SK-N-SH (cell line): ENCODE measurements around the gene PAXX. TPM values are rescaled to one million over a fixed set of nuclear protein-coding genes. Genes with fewer than 3 reads are reported as not detected.

ENCODE experiments used
- CTCF ChIA-PET: fragments of 300-600, 350-600 bp; formaldehyde crosslinking; extraction: SDS; loops from one replicate; lab custom pipeline; 2021; lab: Yijun Ruan, JAX
- POLR2A ChIA-PET: fragments of 350-600 bp; sonication (Branson Sonifier 250); formaldehyde crosslinking; extraction: SDS; loops from one replicate; lab custom pipeline; 2020; ENCODE audit warnings: antibody characterized with exemption, inconsistent platforms; lab: Yijun Ruan, JAX
- DNase-seq: peaks from one replicate; pipeline ENCODE4 v3.0.0; 2012
- H2AFZ ChIP-seq: fragments of 200-600 bp; sonication (generic); 2 replicates; pipeline ENCODE4 v1.8.1; 2016; ENCODE audit warnings: antibody characterized with exemption, mild to moderate bottlenecking, low read depth
- H3F3A ChIP-seq: fragments of 200-600 bp; sonication (generic); replicated peaks from 2 replicates; pipeline ENCODE3; 2016; ENCODE audit warnings: antibody characterized with exemption, mild to moderate bottlenecking; ENCODE audit not compliant: insufficient read depth
- H3K27ac ChIP-seq, 2 experiments: fragments of 200-500 bp in 1 of 2; fragments of 200-600 bp in 1 of 2; sonication (Bioruptor generic) in 1 of 2; sonication (generic), shearing (Covaris generic) in 1 of 2; 2 replicates each; pipeline versions ENCODE4 v1.5.1 to v1.6.1; 2014 to 2016; ENCODE audit warnings: low read depth in 2 of 2, inconsistent platforms in 1 of 2, low read length in 1 of 2, mild to moderate bottlenecking in 1 of 2, mixed read lengths in 1 of 2
- H3K27me3 ChIP-seq: fragments of 200-600 bp; sonication (generic), shearing (Covaris generic); 2 replicates; pipeline ENCODE4 v1.6.1; 2016; ENCODE audit warnings: mixed run types; ENCODE audit not compliant: insufficient read depth
- H3K36me3 ChIP-seq, 2 experiments: fragments of 200-500 bp in 1 of 2; fragments of 200-600 bp in 1 of 2; sonication (Bioruptor generic) in 1 of 2; sonication (generic) in 1 of 2; replicated peaks in 1 of 2; 2 replicates each; pipeline versions ENCODE3 to v1.5.1; 2014 to 2016; ENCODE audit warnings: low read length in 1 of 2, mild to moderate bottlenecking in 1 of 2; ENCODE audit not compliant: insufficient read depth in 2 of 2, control insufficient read depth in 1 of 2
- H3K4me1 ChIP-seq, 2 experiments: fragments of 200-500 bp in 1 of 2; fragments of 200-600 bp in 1 of 2; sonication (Bioruptor generic) in 1 of 2; sonication (generic), shearing (Covaris generic) in 1 of 2; 2 replicates each; pipeline versions ENCODE4 v1.5.1 to v1.6.1; 2014 to 2016; ENCODE audit warnings: low read depth in 1 of 2, low read length in 1 of 2, mixed run types in 1 of 2; ENCODE audit not compliant: insufficient read depth in 2 of 2, control insufficient read depth in 1 of 2
- H3K4me2 ChIP-seq: fragments of 200-600 bp; sonication (generic), shearing (Covaris generic); 2 replicates; pipeline ENCODE4 v1.6.1; 2017; ENCODE audit warnings: mixed run types
- H3K4me3 ChIP-seq, 2 experiments: fragments of 200-500 bp in 1 of 2; fragments of 200-600 bp in 1 of 2; sonication (Bioruptor generic) in 1 of 2; sonication (generic), shearing (Covaris generic) in 1 of 2; 2 replicates each; pipeline versions ENCODE4 v1.5.1 to v1.8.1; 2014 to 2016; ENCODE audit warnings: low read depth in 2 of 2, inconsistent platforms in 1 of 2, low read length in 1 of 2, mild to moderate bottlenecking in 1 of 2, mixed read lengths in 1 of 2, moderate library complexity in 1 of 2
- H3K79me2 ChIP-seq: fragments of 200-600 bp; sonication (generic); 2 replicates; pipeline ENCODE4 v1.8.1; 2017; ENCODE audit warnings: mild to moderate bottlenecking; ENCODE audit not compliant: insufficient read depth
- H3K9ac ChIP-seq: fragments of 200-600 bp; sonication (generic); 2 replicates; pipeline ENCODE4 v1.6.1; 2017; ENCODE audit warnings: mixed run types
- H3K9me2 ChIP-seq: fragments of 200-600 bp; sonication (generic); 2 replicates; pipeline ENCODE4 v1.6.1; 2017; ENCODE audit warnings: mixed run types
- H3K9me3 ChIP-seq: fragments of 200-600 bp; sonication (generic); 2 replicates; pipeline ENCODE4 v1.6.1; 2017; ENCODE audit warnings: mixed run types, mild to moderate bottlenecking, moderate library complexity
- H4K20me1 ChIP-seq: fragments of 200-600 bp; sonication (generic); 2 replicates; pipeline ENCODE4 v1.6.1; 2017; ENCODE audit warnings: mild to moderate bottlenecking, mixed run types; ENCODE audit not compliant: insufficient read depth
- CHD2 ChIP-seq: fragments of 150-350 bp; IDR thresholded peaks from 2 replicates; pipeline ENCODE4 v1.6.1; 2018; ENCODE audit warnings: low read length; ENCODE audit not compliant: partially characterized antibody
- EP300 ChIP-seq, 2 experiments: IDR thresholded peaks; 2 replicates each; pipeline versions ENCODE4 v1.4.0 to v1.6.1; 2012; ENCODE audit warnings: borderline replicate concordance in 1 of 2, low read depth in 1 of 2, low read length in 1 of 2
- FOSL2 ChIP-seq: IDR thresholded peaks from 2 replicates; pipeline ENCODE4 v1.4.0; 2012; ENCODE audit warnings: low read depth, mild to moderate bottlenecking, moderate library complexity, borderline replicate concordance
- JUND ChIP-seq: IDR thresholded peaks from 2 replicates; pipeline ENCODE4 v1.4.0; 2012
- MEF2A ChIP-seq: IDR thresholded peaks from 2 replicates; pipeline ENCODE4 v1.4.0; 2012; ENCODE audit warnings: low read depth, borderline replicate concordance
- MXI1 ChIP-seq: IDR thresholded peaks from 2 replicates; pipeline ENCODE4 v1.6.1; 2012; ENCODE audit warnings: mild to moderate bottlenecking, low read depth, low read length, improper control_type of control experiment
- NFIC ChIP-seq: IDR thresholded peaks from 2 replicates; pipeline ENCODE4 v1.4.0; 2012; ENCODE audit warnings: borderline replicate concordance
- POLR2AphosphoS5 ChIP-seq: IDR thresholded peaks from 2 replicates; pipeline ENCODE4 v1.6.1; 2012; ENCODE audit warnings: low read depth, low read length
- RAD21 ChIP-seq: IDR thresholded peaks from 2 replicates; pipeline ENCODE4 v1.6.1; 2012; ENCODE audit warnings: mild to moderate bottlenecking, low read length
- RFX5 ChIP-seq: IDR thresholded peaks from 2 replicates; pipeline ENCODE4 v1.6.1; 2012; ENCODE audit warnings: mild to moderate bottlenecking, improper control_type of control experiment, low read length
- RXRA ChIP-seq: IDR thresholded peaks from 2 replicates; pipeline ENCODE4 v1.4.0; 2012; ENCODE audit warnings: low read depth, mild to moderate bottlenecking, borderline replicate concordance
- SIN3A ChIP-seq: IDR thresholded peaks from 2 replicates; pipeline ENCODE4 v1.6.1; 2012; ENCODE audit warnings: low read depth, mild to moderate bottlenecking, low read length, moderate library complexity, borderline replicate concordance
- SMC3 ChIP-seq: IDR thresholded peaks from 2 replicates; pipeline ENCODE4 v1.6.1; 2012; ENCODE audit warnings: low read depth, low read length, improper control_type of control experiment
- TAF1 ChIP-seq: IDR thresholded peaks from 2 replicates; pipeline ENCODE4 v1.6.1; 2012; ENCODE audit warnings: low read depth, mild to moderate bottlenecking, low read length, moderate library complexity, borderline replicate concordance
- TCF12 ChIP-seq: IDR thresholded peaks from 2 replicates; pipeline ENCODE4 v1.4.0; 2012
- WGBS: methylation state at CpG from one replicate; pipeline ENCODE4 v1.1.6; 2017; ENCODE audit warnings: low lambda C conversion rate; 5-methylcytosine and 5-hydroxymethylcytosine counted together
- polyA plus RNA-seq, 3 experiments: library from polyadenylated mRNA; depleted of rRNA; stranded (reverse); fragments of >200 nt; gene quantifications; 2 replicates each; pipeline ENCODE4 v1.2.3, GENCODE V29; 2012
- TF ChIP-seq, protein P1 (sequence below): IDR thresholded peaks from 2 replicates; pipeline ENCODE4 v1.4.0; 2012; ENCODE audit warnings: low read depth, borderline replicate concordance
- TF ChIP-seq, protein P2 (sequence below): IDR thresholded peaks from 2 replicates; pipeline ENCODE4 v1.4.0; 2012; ENCODE audit warnings: low read depth, borderline replicate concordance
- TF ChIP-seq, protein P3 (sequence below): fragments of 150-350 bp; IDR thresholded peaks from 2 replicates; pipeline ENCODE4 v1.6.1; 2016; ENCODE audit warnings: mild to moderate bottlenecking, low read depth, low read length
- TF ChIP-seq, protein P4 (sequence below): IDR thresholded peaks from 2 replicates; pipeline ENCODE4 v1.6.1; 2012; ENCODE audit warnings: mild to moderate bottlenecking, low read depth, low read length, moderate library complexity
- TF ChIP-seq, protein P5 (sequence below): fragments of 150-350 bp; IDR thresholded peaks from 2 replicates; pipeline ENCODE4 v1.6.1; 2017; ENCODE audit warnings: antibody characterized with exemption, low read length, low read depth, borderline replicate concordance

PAXX gene
- polyA plus RNA-seq, 1 of the 3 experiments (the other 2 are of a cell fraction): 52.9 TPM

DNA sequence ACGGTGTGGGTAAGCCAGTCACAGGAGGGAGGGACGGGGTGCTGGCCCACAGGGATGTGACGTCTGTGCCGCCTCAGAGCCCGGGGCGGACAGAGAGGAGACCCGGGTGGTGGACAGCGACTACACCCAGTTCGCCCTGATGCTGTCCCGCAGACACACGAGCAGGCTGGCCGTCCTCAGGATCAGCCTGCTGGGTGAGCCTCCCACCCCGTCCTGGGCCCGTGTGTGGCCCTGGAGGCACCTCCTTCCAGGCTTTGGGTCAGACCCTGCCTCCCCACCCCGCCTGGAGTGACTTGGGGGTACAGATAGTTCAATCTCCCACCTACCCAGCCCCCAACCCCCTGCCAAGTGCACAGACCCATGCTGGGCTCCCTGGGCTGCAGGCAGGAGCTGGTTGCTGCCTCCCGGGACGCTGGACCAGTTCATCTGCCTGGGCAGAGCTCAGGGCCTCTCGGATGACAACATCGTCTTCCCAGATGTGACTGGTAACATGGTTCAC lies 38.4 kb upstream of the PAXX start (continued):
- TF ChIP-seq, protein P1, sequence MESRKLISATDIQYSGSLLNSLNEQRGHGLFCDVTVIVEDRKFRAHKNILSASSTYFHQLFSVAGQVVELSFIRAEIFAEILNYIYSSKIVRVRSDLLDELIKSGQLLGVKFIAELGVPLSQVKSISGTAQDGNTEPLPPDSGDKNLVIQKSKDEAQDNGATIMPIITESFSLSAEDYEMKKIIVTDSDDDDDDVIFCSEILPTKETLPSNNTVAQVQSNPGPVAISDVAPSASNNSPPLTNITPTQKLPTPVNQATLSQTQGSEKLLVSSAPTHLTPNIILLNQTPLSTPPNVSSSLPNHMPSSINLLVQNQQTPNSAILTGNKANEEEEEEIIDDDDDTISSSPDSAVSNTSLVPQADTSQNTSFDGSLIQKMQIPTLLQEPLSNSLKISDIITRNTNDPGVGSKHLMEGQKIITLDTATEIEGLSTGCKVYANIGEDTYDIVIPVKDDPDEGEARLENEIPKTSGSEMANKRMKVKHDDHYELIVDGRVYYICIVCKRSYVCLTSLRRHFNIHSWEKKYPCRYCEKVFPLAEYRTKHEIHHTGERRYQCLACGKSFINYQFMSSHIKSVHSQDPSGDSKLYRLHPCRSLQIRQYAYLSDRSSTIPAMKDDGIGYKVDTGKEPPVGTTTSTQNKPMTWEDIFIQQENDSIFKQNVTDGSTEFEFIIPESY: no peak
- TF ChIP-seq JUND: no peak
- TF ChIP-seq, all 33 proteins: peak for 0

DNA sequence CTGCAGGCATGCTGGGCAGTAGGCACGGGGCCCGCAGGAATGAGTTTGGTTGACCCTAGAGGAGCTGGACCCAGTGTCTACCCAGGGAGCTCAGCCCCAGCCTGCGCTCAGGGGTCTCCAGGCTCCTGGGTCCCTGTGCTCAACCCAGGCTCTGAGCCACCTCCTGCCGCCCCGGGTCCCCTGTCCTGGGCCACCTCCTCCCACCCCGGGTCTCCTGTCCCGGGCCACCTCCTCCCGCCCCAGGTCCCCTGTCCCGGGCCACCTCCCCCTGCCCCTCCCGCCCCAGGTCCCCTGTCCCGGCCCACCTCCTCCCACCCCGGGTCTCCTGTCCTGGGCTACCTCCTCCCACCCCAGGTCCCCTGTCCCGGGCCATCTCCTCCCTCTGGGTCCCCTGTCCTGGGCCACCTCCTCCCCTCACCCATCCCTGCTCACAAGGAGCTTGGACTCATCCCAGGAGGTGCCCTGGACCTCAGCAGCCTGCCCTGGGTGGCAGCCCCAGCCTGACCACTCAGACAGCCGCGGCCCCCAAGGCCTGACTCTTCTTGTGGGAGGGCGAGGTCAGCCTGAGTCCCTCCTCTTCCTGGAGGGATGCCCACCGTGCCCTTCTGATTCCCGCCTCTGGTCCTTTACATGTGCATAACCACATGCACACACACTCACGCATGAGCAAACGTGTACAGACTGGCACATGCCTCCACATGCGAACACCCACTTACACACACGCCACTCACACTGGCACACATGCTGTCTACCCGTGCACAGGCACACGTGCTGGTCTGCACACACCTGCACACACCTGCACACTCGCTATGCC lies 37.7 kb upstream of the PAXX start:
- Histone ChIP-seq H3K4me1 (peaks cover 0 to 23% of the 10 kb centered on the region in 2 experiments; a peak in 2 of 4 replicates), H3F3A (no peaks in the 10 kb centered on the region), H3K36me3 (no peaks in the 10 kb centered on the region), H3K9ac (no peak overlapping the region), H3K79me2 (no peaks in the 10 kb centered on the region), H3K27ac (no peak overlapping the region), H4K20me1 (no peaks in the 10 kb centered on the region), H3K9me3 (no peaks in the 10 kb centered on the region), H3K27me3 (no peaks in the 10 kb centered on the region), H3K4me2 (no peak overlapping the region), H3K9me2 (no peaks in the 10 kb centered on the region), H2AFZ (no peak overlapping the region), H3K4me3 (no peak overlapping the region)
- 77% methylated on average over 18 of the region's 25 CpGs for WGBS
- POLR2A ChIA-PET: interaction anchor here (0.6 kb wide), 1 partner anchor 8 kb away, joined by 4 read pairs; no protein-coding TSS in a partner anchor
- CTCF ChIA-PET: interaction anchor here (13.2 kb wide), 1 partner anchor 78 kb away, joined by 350 read pairs; the partner anchor contains the start of genes ABCA2 and FUT7
- TF ChIP-seq CHD2 (no peak), RAD21 (no peak), POLR2AphosphoS5 (no peak), MEF2A (no peak), MXI1 (no peak), SIN3A (no peak), SMC3 (no peak), EP300 (IDR thresholded peaks at IDR 0.05; ENCODE audit: borderline replicate concordance in 1 of 2, low read depth in 1 of 2, low read length in 1 of 2) (no peak), NFIC (no peak), RFX5 (no peak), FOSL2 (no peak), TCF12 (no peak), RXRA (no peak), TAF1 (no peak)
- TF ChIP-seq, protein P2, sequence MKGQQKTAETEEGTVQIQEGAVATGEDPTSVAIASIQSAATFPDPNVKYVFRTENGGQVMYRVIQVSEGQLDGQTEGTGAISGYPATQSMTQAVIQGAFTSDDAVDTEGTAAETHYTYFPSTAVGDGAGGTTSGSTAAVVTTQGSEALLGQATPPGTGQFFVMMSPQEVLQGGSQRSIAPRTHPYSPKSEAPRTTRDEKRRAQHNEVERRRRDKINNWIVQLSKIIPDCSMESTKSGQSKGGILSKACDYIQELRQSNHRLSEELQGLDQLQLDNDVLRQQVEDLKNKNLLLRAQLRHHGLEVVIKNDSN: no peak
- TF ChIP-seq, protein P3, sequence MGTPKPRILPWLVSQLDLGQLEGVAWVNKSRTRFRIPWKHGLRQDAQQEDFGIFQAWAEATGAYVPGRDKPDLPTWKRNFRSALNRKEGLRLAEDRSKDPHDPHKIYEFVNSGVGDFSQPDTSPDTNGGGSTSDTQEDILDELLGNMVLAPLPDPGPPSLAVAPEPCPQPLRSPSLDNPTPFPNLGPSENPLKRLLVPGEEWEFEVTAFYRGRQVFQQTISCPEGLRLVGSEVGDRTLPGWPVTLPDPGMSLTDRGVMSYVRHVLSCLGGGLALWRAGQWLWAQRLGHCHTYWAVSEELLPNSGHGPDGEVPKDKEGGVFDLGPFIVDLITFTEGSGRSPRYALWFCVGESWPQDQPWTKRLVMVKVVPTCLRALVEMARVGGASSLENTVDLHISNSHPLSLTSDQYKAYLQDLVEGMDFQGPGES: no peak
- TF ChIP-seq, protein P4, sequence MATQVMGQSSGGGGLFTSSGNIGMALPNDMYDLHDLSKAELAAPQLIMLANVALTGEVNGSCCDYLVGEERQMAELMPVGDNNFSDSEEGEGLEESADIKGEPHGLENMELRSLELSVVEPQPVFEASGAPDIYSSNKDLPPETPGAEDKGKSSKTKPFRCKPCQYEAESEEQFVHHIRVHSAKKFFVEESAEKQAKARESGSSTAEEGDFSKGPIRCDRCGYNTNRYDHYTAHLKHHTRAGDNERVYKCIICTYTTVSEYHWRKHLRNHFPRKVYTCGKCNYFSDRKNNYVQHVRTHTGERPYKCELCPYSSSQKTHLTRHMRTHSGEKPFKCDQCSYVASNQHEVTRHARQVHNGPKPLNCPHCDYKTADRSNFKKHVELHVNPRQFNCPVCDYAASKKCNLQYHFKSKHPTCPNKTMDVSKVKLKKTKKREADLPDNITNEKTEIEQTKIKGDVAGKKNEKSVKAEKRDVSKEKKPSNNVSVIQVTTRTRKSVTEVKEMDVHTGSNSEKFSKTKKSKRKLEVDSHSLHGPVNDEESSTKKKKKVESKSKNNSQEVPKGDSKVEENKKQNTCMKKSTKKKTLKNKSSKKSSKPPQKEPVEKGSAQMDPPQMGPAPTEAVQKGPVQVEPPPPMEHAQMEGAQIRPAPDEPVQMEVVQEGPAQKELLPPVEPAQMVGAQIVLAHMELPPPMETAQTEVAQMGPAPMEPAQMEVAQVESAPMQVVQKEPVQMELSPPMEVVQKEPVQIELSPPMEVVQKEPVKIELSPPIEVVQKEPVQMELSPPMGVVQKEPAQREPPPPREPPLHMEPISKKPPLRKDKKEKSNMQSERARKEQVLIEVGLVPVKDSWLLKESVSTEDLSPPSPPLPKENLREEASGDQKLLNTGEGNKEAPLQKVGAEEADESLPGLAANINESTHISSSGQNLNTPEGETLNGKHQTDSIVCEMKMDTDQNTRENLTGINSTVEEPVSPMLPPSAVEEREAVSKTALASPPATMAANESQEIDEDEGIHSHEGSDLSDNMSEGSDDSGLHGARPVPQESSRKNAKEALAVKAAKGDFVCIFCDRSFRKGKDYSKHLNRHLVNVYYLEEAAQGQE: no peak
- TF ChIP-seq, protein P5, sequence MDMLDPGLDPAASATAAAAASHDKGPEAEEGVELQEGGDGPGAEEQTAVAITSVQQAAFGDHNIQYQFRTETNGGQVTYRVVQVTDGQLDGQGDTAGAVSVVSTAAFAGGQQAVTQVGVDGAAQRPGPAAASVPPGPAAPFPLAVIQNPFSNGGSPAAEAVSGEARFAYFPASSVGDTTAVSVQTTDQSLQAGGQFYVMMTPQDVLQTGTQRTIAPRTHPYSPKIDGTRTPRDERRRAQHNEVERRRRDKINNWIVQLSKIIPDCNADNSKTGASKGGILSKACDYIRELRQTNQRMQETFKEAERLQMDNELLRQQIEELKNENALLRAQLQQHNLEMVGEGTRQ: no peak
- DNase-seq: no peak
